ENCODE data around the gene PPP1R3G.
A peak's percentile ranks its signal among the peaks of the same experiment; 100 is the strongest.

The PPP1R3G gene

GRCh38 chr6:5107341-5107740 lies 22.2 kb downstream of the PPP1R3G start:
- Histone ChIP-seq H2BK12ac (ENCODE audit: low read length) (no peak overlapping the region), H4K12ac (ENCODE audit: low read depth, low read length) (no peak overlapping the region), H3K9me3 (ENCODE audit: insufficient read depth, low read depth, low read length) (no peaks in the 10 kb centered on the region), H4K91ac (ENCODE audit: low read depth, low read length) (no peak overlapping the region), H2AK5ac (ENCODE audit: low read length) (no peak overlapping the region), H2AFZ (ENCODE audit: insufficient read depth, low read length, poor library complexity) (no peak overlapping the region), H4K8ac (ENCODE audit: low read depth, low read length) (no peak overlapping the region), H3K79me1 (ENCODE audit: low read length) (no peaks in the 10 kb centered on the region), H3K27ac (ENCODE audit: low read depth, low read length) (no peak overlapping the region), H3K23ac (ENCODE audit: low read length) (no peak overlapping the region), H3K4ac (ENCODE audit: low read depth, low read length) (no peak overlapping the region), H3K79me2 (ENCODE audit: control insufficient read depth, insufficient read depth, low read length, poor library complexity) (no peaks in the 10 kb centered on the region), H3K36me3 (ENCODE audit: control insufficient read depth in 1 of 2, insufficient read depth in 2 of 2, low read length in 2 of 2) (peaks cover 0 to 2% of the 10 kb centered on the region in 2 experiments), H2BK120ac (ENCODE audit: insufficient read depth, low read length, poor library complexity) (no peak overlapping the region), H3K14ac (ENCODE audit: low read length) (no peak overlapping the region), H3K27me3 (ENCODE audit: insufficient read depth, low read length) (no peaks in the 10 kb centered on the region), H3K18ac (ENCODE audit: low read length) (no peak overlapping the region), H2BK5ac (ENCODE audit: low read depth, low read length, poor library complexity) (no peak overlapping the region), H3K9ac (ENCODE audit: low read length) (no peak overlapping the region), H3K4me2 (ENCODE audit: low read length) (no peak overlapping the region), H3K4me3 (ENCODE audit: low read depth, low read length) (no peak overlapping the region), H3K4me1 (ENCODE audit: control insufficient read depth in 1 of 2, insufficient read depth in 2 of 2, low read length in 2 of 2) (peaks cover 0 to 6% of the 10 kb centered on the region in 2 experiments)
- WGBS (ENCODE audit: extremely low coverage, insufficient coverage, insufficient read length): no CpG with 5 or more reads among the region's 10 CpGs
- no peak for DNase-seq

- no peak overlapping the region for H2AK5ac ChIP-seq (ENCODE audit: low read length)
- no peak overlapping the region for H3K27ac ChIP-seq (ENCODE audit: low read depth, low read length)
- H4K8ac ChIP-seq (ENCODE audit: low read depth, low read length): no peak overlapping the region
- H2AFZ ChIP-seq (ENCODE audit: insufficient read depth, low read length, poor library complexity): no peak overlapping the region
- H3K27me3 ChIP-seq (ENCODE audit: insufficient read depth, low read length): no peaks in the 10 kb centered on the region
- H4K91ac ChIP-seq (ENCODE audit: low read depth, low read length): no peak overlapping the region
- no peak overlapping the region for H3K9ac ChIP-seq (ENCODE audit: low read length)
- H3K79me2 ChIP-seq (ENCODE audit: control insufficient read depth, insufficient read depth, low read length, poor library complexity): no peaks in the 10 kb centered on the region
- no peaks in the 10 kb centered on the region for H3K9me3 ChIP-seq (ENCODE audit: insufficient read depth, low read depth, low read length)
- H2BK5ac ChIP-seq (ENCODE audit: low read depth, low read length, poor library complexity): no peak overlapping the region
- no peak for DNase-seq
- no peak overlapping the region for H3K4me3 ChIP-seq (ENCODE audit: low read depth, low read length)
- H2BK12ac ChIP-seq (ENCODE audit: low read length): no peak overlapping the region
- H3K79me1 ChIP-seq (ENCODE audit: low read length): no peaks in the 10 kb centered on the region
- no peak overlapping the region for H4K12ac ChIP-seq (ENCODE audit: low read depth, low read length)
- H3K4ac ChIP-seq (ENCODE audit: low read depth, low read length): no peak overlapping the region
- no peak overlapping the region for H3K18ac ChIP-seq (ENCODE audit: low read length)
- H3K36me3 ChIP-seq (ENCODE audit: control insufficient read depth in 1 of 2, insufficient read depth in 2 of 2, low read length in 2 of 2): peaks cover 0 to 2% of the 10 kb centered on the region in 2 experiments
- no peak overlapping the region for H2BK120ac ChIP-seq (ENCODE audit: insufficient read depth, low read length, poor library complexity)
- H3K4me1 ChIP-seq (ENCODE audit: control insufficient read depth in 1 of 2, insufficient read depth in 2 of 2, low read length in 2 of 2): peaks cover 0 to 12% of the 10 kb centered on the region in 2 experiments
- no CpG with 5 or more reads among the region's 9 CpGs for WGBS (ENCODE audit: extremely low coverage, insufficient coverage, insufficient read length)
- no peak overlapping the region for H3K14ac ChIP-seq (ENCODE audit: low read length)
- H3K4me2 ChIP-seq (ENCODE audit: low read length): no peak overlapping the region
- H3K23ac ChIP-seq (ENCODE audit: low read length): no peak overlapping the region
Observed at GRCh38 chr6:5108068-5108467, 22.9 kb downstream of the PPP1R3G start.

DNA sequence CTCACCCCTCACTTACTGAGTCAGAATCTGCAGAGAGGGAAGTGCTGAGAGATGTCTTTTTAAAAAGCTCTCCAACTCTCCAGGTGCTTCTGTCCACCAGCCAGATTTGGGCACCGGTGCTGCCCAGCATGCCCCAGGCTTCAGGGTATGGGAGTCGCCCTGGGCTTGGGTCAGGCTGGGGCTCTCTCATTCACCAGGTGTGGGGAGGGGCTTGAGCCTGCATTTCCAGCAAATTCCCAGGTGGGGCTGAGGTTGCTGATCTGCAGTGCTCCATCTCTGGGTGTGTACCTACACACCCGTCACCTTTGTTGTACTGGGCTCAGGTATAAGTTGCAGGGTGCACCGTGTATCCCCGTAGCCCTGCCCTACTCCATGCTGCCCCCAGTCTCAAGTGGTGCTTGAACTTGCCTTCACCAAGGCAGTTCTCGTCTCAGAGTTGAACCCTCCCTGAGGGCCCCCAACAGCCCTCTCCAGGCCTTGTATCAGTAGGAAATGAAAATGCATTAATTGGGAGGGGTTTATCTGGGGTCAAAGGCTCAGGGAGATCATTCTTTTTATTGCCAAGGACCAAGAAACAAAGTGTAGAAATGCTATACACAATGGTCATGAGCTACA lies 23.5 kb downstream of the PPP1R3G start:
- Histone ChIP-seq H3K36me3 (ENCODE audit: control insufficient read depth in 1 of 2, insufficient read depth in 2 of 2, low read length in 2 of 2) (peaks cover 0 to 2% of the 10 kb centered on the region in 2 experiments), H3K4me3 (ENCODE audit: low read depth, low read length) (peak overlapping the region; percentile 7), H3K4ac (ENCODE audit: low read depth, low read length) (no peak overlapping the region), H3K27ac (ENCODE audit: low read depth, low read length) (no peak overlapping the region), H3K14ac (ENCODE audit: low read length) (no peak overlapping the region), H4K91ac (ENCODE audit: low read depth, low read length) (no peak overlapping the region), H3K23ac (ENCODE audit: low read length) (no peak overlapping the region), H2AK5ac (ENCODE audit: low read length) (no peak overlapping the region), H3K79me2 (ENCODE audit: control insufficient read depth, insufficient read depth, low read length, poor library complexity) (no peaks in the 10 kb centered on the region), H2BK5ac (ENCODE audit: low read depth, low read length, poor library complexity) (no peak overlapping the region), H2AFZ (ENCODE audit: insufficient read depth, low read length, poor library complexity) (no peak overlapping the region), H3K9ac (ENCODE audit: low read length) (no peak overlapping the region), H3K4me2 (ENCODE audit: low read length) (no peak overlapping the region), H2BK120ac (ENCODE audit: insufficient read depth, low read length, poor library complexity) (no peak overlapping the region), H3K27me3 (ENCODE audit: insufficient read depth, low read length) (no peaks in the 10 kb centered on the region), H3K79me1 (ENCODE audit: low read length) (no peaks in the 10 kb centered on the region), H3K18ac (ENCODE audit: low read length) (no peak overlapping the region), H2BK12ac (ENCODE audit: low read length) (no peak overlapping the region), H3K4me1 (ENCODE audit: control insufficient read depth in 1 of 2, insufficient read depth in 2 of 2, low read length in 2 of 2) (peaks cover 0 to 12% of the 10 kb centered on the region in 2 experiments), H3K9me3 (ENCODE audit: insufficient read depth, low read depth, low read length) (no peaks in the 10 kb centered on the region), H4K8ac (ENCODE audit: low read depth, low read length) (no peak overlapping the region), H4K12ac (ENCODE audit: low read depth, low read length) (no peak overlapping the region)
- no CpG with 5 or more reads among the region's 6 CpGs for WGBS (ENCODE audit: extremely low coverage, insufficient coverage, insufficient read length)
- DNase-seq: no peak

- H3K18ac ChIP-seq (ENCODE audit: low read length): no peak overlapping the region
- WGBS (ENCODE audit: extremely low coverage, insufficient coverage, insufficient read length): no CpG with 5 or more reads among the region's 10 CpGs
- no peak for DNase-seq
Observed at GRCh38 chr6:5109436-5109835, 24.3 kb downstream of the PPP1R3G start.

More at GRCh38 chr6:5109436-5109835, 24.3 kb downstream of the PPP1R3G start:
- Histone ChIP-seq H2BK120ac (ENCODE audit: insufficient read depth, low read length, poor library complexity) (no peak overlapping the region), H3K27ac (ENCODE audit: low read depth, low read length) (no peak overlapping the region), H3K4me3 (ENCODE audit: low read depth, low read length) (no peak overlapping the region), H3K79me2 (ENCODE audit: control insufficient read depth, insufficient read depth, low read length, poor library complexity) (no peaks in the 10 kb centered on the region), H3K4me2 (ENCODE audit: low read length) (no peak overlapping the region), H4K91ac (ENCODE audit: low read depth, low read length) (no peak overlapping the region), H2AFZ (ENCODE audit: insufficient read depth, low read length, poor library complexity) (no peak overlapping the region), H2BK5ac (ENCODE audit: low read depth, low read length, poor library complexity) (no peak overlapping the region), H3K4me1 (ENCODE audit: control insufficient read depth in 1 of 2, insufficient read depth in 2 of 2, low read length in 2 of 2) (peaks cover 0 to 12% of the 10 kb centered on the region in 2 experiments), H3K14ac (ENCODE audit: low read length) (no peak overlapping the region), H2AK5ac (ENCODE audit: low read length) (no peak overlapping the region), H3K23ac (ENCODE audit: low read length) (no peak overlapping the region), H3K4ac (ENCODE audit: low read depth, low read length) (no peak overlapping the region), H3K79me1 (ENCODE audit: low read length) (no peaks in the 10 kb centered on the region), H2BK12ac (ENCODE audit: low read length) (no peak overlapping the region), H3K27me3 (ENCODE audit: insufficient read depth, low read length) (no peaks in the 10 kb centered on the region), H4K12ac (ENCODE audit: low read depth, low read length) (no peak overlapping the region), H3K9me3 (ENCODE audit: insufficient read depth, low read depth, low read length) (no peaks in the 10 kb centered on the region), H3K9ac (ENCODE audit: low read length) (no peak overlapping the region), H4K8ac (ENCODE audit: low read depth, low read length) (no peak overlapping the region), H3K36me3 (ENCODE audit: control insufficient read depth in 1 of 2, insufficient read depth in 2 of 2, low read length in 2 of 2) (peaks cover 0 to 2% of the 10 kb centered on the region in 2 experiments)

All from trophoblast cell (in vitro differentiated cells and primary cell).